Thyroid gland (tissue), 4 donors: Measurements from ENCODE around the gene WNT11. TPM values are rescaled to one million over a fixed set of nuclear protein-coding genes. Genes with fewer than 3 reads are reported as not detected.

ENCODE experiments used
- DNase-seq, 2 donors: peaks; one replicate each; pipeline ENCODE4 v3.0.0-alpha.2; 2019
- H3K27ac ChIP-seq, 3 donors: fragments of 200-600 bp; sonication (generic); 1 replicate in 2 of 3; 2 replicates in 1 of 3; pipeline ENCODE4 v1.5.1; 2016 to 2019; ENCODE audit warnings: mild to moderate bottlenecking in 1 of 3, moderate library complexity in 1 of 3
- H3K27me3 ChIP-seq: fragments of 200-600 bp; sonication (generic); one replicate; pipeline ENCODE4 v1.5.1; 2019
- H3K36me3 ChIP-seq, 2 donors: fragments of 200-600 bp; sonication (generic); one replicate each; pipeline ENCODE4 v1.5.1; 2016 to 2019
- H3K4me1 ChIP-seq, 2 donors: fragments of 200-600 bp; sonication (generic); one replicate each; pipeline ENCODE4 v1.5.1; 2017 to 2019
- H3K4me3 ChIP-seq, 3 donors: fragments of 200-600 bp; sonication (generic); replicated peaks in 1 of 3; 1 replicate in 2 of 3; 2 replicates in 1 of 3; pipeline ENCODE4 v1.5.1; 2016; ENCODE audit warnings: mild to moderate bottlenecking in 1 of 3
- H3K9me3 ChIP-seq: fragments of 200-600 bp; sonication (generic); one replicate; pipeline ENCODE4 v1.5.1; 2017
- POLR2A ChIP-seq, 2 donors: fragments of 450-650 bp; IDR thresholded peaks; one replicate each; pipeline ENCODE4 v1.6.1; 2017; ENCODE audit warnings: antibody characterized with exemption in 2 of 2, mild to moderate bottlenecking in 2 of 2, moderate library complexity in 1 of 2
- WGBS, 2 donors: methylation state at CpG; one replicate each; pipeline ENCODE4 v1.1.5; 2017; 5-methylcytosine and 5-hydroxymethylcytosine counted together
- intact Hi-C: fragments of 100-400 bp; cut with DNase I; formaldehyde crosslinking; loops from one replicate; pipeline ENCODE4 v1.15.1; 2023
- total RNA-seq, 4 donors: library from RNA; depleted of rRNA; stranded (reverse); fragments of >200 nt; gene quantifications; one replicate each; pipeline ENCODE4 v1.2.3, GENCODE V29; 2016
- TF ChIP-seq, protein P1 (sequence below), 6 experiments: fragments of 200-600 bp in 3 of 6; fragments of 450-650 bp in 3 of 6; sonication (generic) in 3 of 6; IDR thresholded peaks; one replicate each; pipeline ENCODE4 v1.5.1; 2016 to 2019; ENCODE audit warnings: antibody characterized with exemption in 6 of 6, mild to moderate bottlenecking in 2 of 6, inconsistent platforms in 1 of 6, moderate library complexity in 1 of 6

The WNT11 gene
- total RNA-seq, 4 donors from 2014 or later = 7.3 to 31.5 (median 10.7) TPM

GRCh38 chr11:76237914-76238313, 31.6 kb upstream of the WNT11 start:
- no peaks in the 10 kb centered on the region for H3K36me3 ChIP-seq
- no peak overlapping the region for H3K27ac ChIP-seq
- no peak for DNase-seq
- no peak for TF ChIP-seq POLR2A (IDR thresholded peaks at IDR 0.05)
- TF ChIP-seq, protein P1, sequence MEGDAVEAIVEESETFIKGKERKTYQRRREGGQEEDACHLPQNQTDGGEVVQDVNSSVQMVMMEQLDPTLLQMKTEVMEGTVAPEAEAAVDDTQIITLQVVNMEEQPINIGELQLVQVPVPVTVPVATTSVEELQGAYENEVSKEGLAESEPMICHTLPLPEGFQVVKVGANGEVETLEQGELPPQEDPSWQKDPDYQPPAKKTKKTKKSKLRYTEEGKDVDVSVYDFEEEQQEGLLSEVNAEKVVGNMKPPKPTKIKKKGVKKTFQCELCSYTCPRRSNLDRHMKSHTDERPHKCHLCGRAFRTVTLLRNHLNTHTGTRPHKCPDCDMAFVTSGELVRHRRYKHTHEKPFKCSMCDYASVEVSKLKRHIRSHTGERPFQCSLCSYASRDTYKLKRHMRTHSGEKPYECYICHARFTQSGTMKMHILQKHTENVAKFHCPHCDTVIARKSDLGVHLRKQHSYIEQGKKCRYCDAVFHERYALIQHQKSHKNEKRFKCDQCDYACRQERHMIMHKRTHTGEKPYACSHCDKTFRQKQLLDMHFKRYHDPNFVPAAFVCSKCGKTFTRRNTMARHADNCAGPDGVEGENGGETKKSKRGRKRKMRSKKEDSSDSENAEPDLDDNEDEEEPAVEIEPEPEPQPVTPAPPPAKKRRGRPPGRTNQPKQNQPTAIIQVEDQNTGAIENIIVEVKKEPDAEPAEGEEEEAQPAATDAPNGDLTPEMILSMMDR (IDR thresholded peaks at IDR 0.05) = no peak
- peaks cover 4 to 8% of the 10 kb centered on the region in 2 donors for H3K4me1 ChIP-seq
- H3K4me3 ChIP-seq = no peak overlapping the region
- no peaks in the 10 kb centered on the region for H3K27me3 ChIP-seq
- no peaks in the 10 kb centered on the region for H3K9me3 ChIP-seq
- intact Hi-C loops = no loop called here

- H3K9me3 ChIP-seq = no peaks in the 10 kb centered on the region
- H3K4me3 ChIP-seq = no peak overlapping the region
- DNase-seq = no peak
- no peaks in the 10 kb centered on the region for H3K27me3 ChIP-seq
- intact Hi-C loops = no loop called here
- H3K4me1 ChIP-seq = peaks cover 4 to 8% of the 10 kb centered on the region in 2 donors
- TF ChIP-seq, protein P1 (IDR thresholded peaks at IDR 0.05) = no peak
- no peak for TF ChIP-seq POLR2A (IDR thresholded peaks at IDR 0.05)
- H3K27ac ChIP-seq = no peak overlapping the region
- H3K36me3 ChIP-seq = no peaks in the 10 kb centered on the region
- WGBS, 2 donors = 84 to 87% methylated on average over 8 of the region's 8 CpGs
Observed at GRCh38 chr11:76237000-76237649, 30.8 kb upstream of the WNT11 start.

- intact Hi-C loops = no loop called here
- H3K9me3 ChIP-seq = no peaks in the 10 kb centered on the region
- DNase-seq = no peak
Observed at GRCh38 chr11:76236092-76236999, 30.0 kb upstream of the WNT11 start.

GRCh38 chr11:76235233-76236091, 29.2 kb upstream of the WNT11 start:
- WGBS, 2 donors = 1% methylated on average over 46 to 62 of the region's 65 CpGs
- TF ChIP-seq POLR2A (IDR thresholded peaks at IDR 0.05) = peak in 1 of 2 donors; percentile 46
- TF ChIP-seq, protein P1 (IDR thresholded peaks at IDR 0.05) = no peak

More at GRCh38 chr11:76236092-76236999, 30.0 kb upstream of the WNT11 start:
- WGBS, 2 donors = 5% methylated on average over 33 to 37 of the region's 44 CpGs
- no peaks in the 10 kb centered on the region for H3K27me3 ChIP-seq
- TF ChIP-seq, protein P1 (IDR thresholded peaks at IDR 0.05) = no peak
- no peak for TF ChIP-seq POLR2A (IDR thresholded peaks at IDR 0.05)
- H3K27ac ChIP-seq = peak overlapping the region; percentile 64 to 77 (median 75)
- H3K4me3 ChIP-seq = peak overlapping the region; percentile 70 to 92 (median 81)
- H3K36me3 ChIP-seq = no peaks in the 10 kb centered on the region
- peaks cover 4 to 8% of the 10 kb centered on the region in 2 donors for H3K4me1 ChIP-seq

More at GRCh38 chr11:76235233-76236091, 29.2 kb upstream of the WNT11 start:
- Histone ChIP-seq H3K36me3 (no peaks in the 10 kb centered on the region), H3K4me3 (peak overlapping the region; percentile 70 to 92 (median 81)), H3K27me3 (no peaks in the 10 kb centered on the region), H3K9me3 (no peaks in the 10 kb centered on the region), H3K27ac (peak overlapping the region; percentile 68 to 77 (median 75)), H3K4me1 (peaks cover 4 to 8% of the 10 kb centered on the region in 2 donors)
- intact Hi-C loops = no loop called here
- DNase-seq = peak; percentile 86 to 90
